Stomach (tissue), 9 donors: ENCODE data around the gene LRRC46. TPM values are rescaled to one million over a fixed set of nuclear protein-coding genes. Genes with fewer than 3 reads are reported as not detected.

ENCODE experiments used
- DNase-seq, 2 donors: peaks; one replicate each; pipeline versions ENCODE4 v3.0.0 to v3.0.0-alpha.2; 2013 to 2019
- H3K27ac ChIP-seq, 5 donors: fragments of 200-600 bp in 4 of 5; sonication (generic) in 4 of 5; one replicate each; pipeline ENCODE4 v1.5.1; 2013 to 2019; ENCODE audit warnings: mild to moderate bottlenecking in 1 of 5, moderate library complexity in 1 of 5
- H3K27me3 ChIP-seq, 3 donors: fragments of 200-600 bp; sonication (generic); one replicate each; pipeline ENCODE4 v1.5.1; 2017 to 2019; ENCODE audit warnings: mixed run types in 1 of 3
- H3K36me3 ChIP-seq, 4 donors: fragments of 200-600 bp; sonication (generic); 1 replicate in 3 of 4; 2 replicates in 1 of 4; pipeline ENCODE4 v1.5.1; 2016 to 2019
- H3K4me1 ChIP-seq, 4 donors: fragments of 200-600 bp; sonication (generic); one replicate each; pipeline ENCODE4 v1.5.1; 2016 to 2019
- H3K4me3 ChIP-seq, 4 donors: fragments of 200-600 bp; sonication (generic) in 3 of 4; one replicate each; pipeline ENCODE4 v1.5.1; 2016 to 2019; ENCODE audit warnings: mild to moderate bottlenecking in 1 of 4
- H3K9me3 ChIP-seq, 4 donors: fragments of 200-600 bp; sonication (generic); one replicate each; pipeline ENCODE4 v1.5.1; 2016 to 2019
- EP300 ChIP-seq: sonication (generic); formaldehyde crosslinking; IDR thresholded peaks from one replicate; pipeline ENCODE4 v1.6.1; 2017; ENCODE audit warnings: antibody characterized with exemption
- POLR2A ChIP-seq, 4 donors: fragments of 450-650 bp; IDR thresholded peaks; one replicate each; pipeline ENCODE4 v1.6.1; 2016; ENCODE audit warnings: antibody characterized with exemption in 4 of 4, control low read depth in 2 of 4, mild to moderate bottlenecking in 1 of 4, moderate library complexity in 1 of 4
- POLR2AphosphoS5 ChIP-seq, 3 donors: sonication (generic); formaldehyde crosslinking; IDR thresholded peaks; one replicate each; pipeline ENCODE4 v1.6.1; 2016; ENCODE audit warnings: antibody characterized with exemption in 3 of 3
- WGBS, 5 donors: extraction: QIAGEN DNeasy Blood & Tissue Kit in 3 of 5; methylation state at CpG; one replicate each; pipeline versions ENCODE4 v1.1.5 to v1.1.7; 2013 to 2018; 5-methylcytosine and 5-hydroxymethylcytosine counted together
- intact Hi-C: fragments of 100-400 bp; cut with DNase I; formaldehyde crosslinking; loops from one replicate; pipeline ENCODE4 v1.15.1; 2023; ENCODE audit warnings: low total_unique reads
- polyA plus RNA-seq, 3 donors: library from polyadenylated mRNA; stranded (reverse); fragments of 200-250 nt; gene quantifications; one replicate each; pipeline ENCODE4 v1.2.3, GENCODE V29; 2013
- total RNA-seq, 5 donors: library from RNA; depleted of rRNA; stranded (reverse); fragments of >200 nt; gene quantifications; one replicate each; pipeline versions ENCODE4 v1.1.0 to v1.2.3, GENCODE V29; 2014 to 2016
- TF ChIP-seq, protein P1 (sequence below), 7 experiments: fragments of 450-650 bp in 4 of 7; fragments of 200-600 bp in 3 of 7; sonication (generic) in 3 of 7; IDR thresholded peaks; one replicate each; pipeline ENCODE4 v1.5.1; 2016 to 2019; ENCODE audit warnings: antibody characterized with exemption in 7 of 7, control low read depth in 2 of 7, mild to moderate bottlenecking in 1 of 7
- donor health status: healthy with polysubstance abuse.
- donor health status: Bipolar disorder and iron deficiency.
- donor health status: healthy.

Gene LRRC46
- total and polyA plus RNA-seq, 8 donors = 0.31 to 0.75 (median 0.48) TPM; not detected in 5

DNA sequence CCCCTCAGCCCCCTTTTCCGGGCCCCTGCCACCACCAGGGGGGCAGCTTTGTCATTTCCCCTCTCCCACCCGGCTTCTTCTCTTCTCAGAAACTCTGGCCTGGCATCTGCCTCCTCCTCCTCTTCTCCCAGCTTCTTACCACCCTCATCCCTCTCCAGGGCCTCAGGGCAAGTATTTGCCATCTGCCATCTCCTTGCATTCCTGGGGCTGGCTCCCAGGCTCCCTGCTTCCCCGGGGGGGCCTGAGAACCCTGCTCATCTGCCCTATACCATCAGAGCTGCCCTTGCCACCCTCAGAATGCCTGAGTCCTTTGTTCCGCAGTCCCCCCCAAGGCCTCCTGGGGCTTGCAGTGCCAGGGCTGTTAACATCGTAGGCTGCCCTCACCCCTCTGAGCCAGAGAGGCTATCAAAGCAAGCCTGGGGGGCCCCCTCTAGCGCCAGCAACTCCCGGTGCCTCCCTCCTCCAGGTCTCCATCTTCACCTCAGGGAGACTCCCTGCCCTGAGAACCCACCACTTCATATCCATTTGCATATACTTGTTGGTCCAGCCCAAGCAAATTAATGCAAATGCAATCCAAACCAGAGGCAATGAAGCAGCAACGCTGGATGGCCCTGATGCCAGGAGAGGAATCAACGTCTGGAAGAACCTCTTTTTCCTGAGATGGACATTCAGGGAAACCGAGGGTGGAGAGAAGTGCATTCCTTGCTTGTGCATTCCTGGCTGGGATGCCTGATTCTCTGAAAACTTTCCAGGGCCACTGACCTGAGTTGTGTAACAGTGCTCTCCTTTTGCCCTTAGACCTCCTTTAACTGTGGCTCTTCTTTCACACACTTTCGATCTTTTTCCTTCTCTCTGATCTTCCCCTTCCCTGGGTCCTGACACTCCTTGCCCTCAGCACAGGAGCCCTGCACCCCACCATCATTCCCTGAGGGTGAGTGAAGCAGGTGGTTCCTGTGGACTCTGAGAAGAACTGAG lies 43.8 kb downstream of the LRRC46 start:
- Histone ChIP-seq H3K9me3 (no peaks in the 10 kb centered on the region), H3K27ac (no peak overlapping the region), H3K4me3 (no peak overlapping the region), H3K4me1 (peaks cover 0 to 9% (median 4%) of the 10 kb centered on the region in 4 donors), H3K27me3 (peaks cover 13 to 92% (median 48%) of the 10 kb centered on the region in 3 donors), H3K36me3 (no peaks in the 10 kb centered on the region)
- intact Hi-C loops = no loop called here
- TF ChIP-seq POLR2A (IDR thresholded peaks at IDR 0.05) (no peak), POLR2AphosphoS5 (IDR thresholded peaks at IDR 0.05) (no peak), EP300 (no peak)
- TF ChIP-seq, protein P1, sequence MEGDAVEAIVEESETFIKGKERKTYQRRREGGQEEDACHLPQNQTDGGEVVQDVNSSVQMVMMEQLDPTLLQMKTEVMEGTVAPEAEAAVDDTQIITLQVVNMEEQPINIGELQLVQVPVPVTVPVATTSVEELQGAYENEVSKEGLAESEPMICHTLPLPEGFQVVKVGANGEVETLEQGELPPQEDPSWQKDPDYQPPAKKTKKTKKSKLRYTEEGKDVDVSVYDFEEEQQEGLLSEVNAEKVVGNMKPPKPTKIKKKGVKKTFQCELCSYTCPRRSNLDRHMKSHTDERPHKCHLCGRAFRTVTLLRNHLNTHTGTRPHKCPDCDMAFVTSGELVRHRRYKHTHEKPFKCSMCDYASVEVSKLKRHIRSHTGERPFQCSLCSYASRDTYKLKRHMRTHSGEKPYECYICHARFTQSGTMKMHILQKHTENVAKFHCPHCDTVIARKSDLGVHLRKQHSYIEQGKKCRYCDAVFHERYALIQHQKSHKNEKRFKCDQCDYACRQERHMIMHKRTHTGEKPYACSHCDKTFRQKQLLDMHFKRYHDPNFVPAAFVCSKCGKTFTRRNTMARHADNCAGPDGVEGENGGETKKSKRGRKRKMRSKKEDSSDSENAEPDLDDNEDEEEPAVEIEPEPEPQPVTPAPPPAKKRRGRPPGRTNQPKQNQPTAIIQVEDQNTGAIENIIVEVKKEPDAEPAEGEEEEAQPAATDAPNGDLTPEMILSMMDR (IDR thresholded peaks at IDR 0.05) = no peak
- WGBS, 5 donors = 48 to 64% (median 59%) methylated on average over 11 of the region's 11 CpGs
- no peak for DNase-seq

DNA sequence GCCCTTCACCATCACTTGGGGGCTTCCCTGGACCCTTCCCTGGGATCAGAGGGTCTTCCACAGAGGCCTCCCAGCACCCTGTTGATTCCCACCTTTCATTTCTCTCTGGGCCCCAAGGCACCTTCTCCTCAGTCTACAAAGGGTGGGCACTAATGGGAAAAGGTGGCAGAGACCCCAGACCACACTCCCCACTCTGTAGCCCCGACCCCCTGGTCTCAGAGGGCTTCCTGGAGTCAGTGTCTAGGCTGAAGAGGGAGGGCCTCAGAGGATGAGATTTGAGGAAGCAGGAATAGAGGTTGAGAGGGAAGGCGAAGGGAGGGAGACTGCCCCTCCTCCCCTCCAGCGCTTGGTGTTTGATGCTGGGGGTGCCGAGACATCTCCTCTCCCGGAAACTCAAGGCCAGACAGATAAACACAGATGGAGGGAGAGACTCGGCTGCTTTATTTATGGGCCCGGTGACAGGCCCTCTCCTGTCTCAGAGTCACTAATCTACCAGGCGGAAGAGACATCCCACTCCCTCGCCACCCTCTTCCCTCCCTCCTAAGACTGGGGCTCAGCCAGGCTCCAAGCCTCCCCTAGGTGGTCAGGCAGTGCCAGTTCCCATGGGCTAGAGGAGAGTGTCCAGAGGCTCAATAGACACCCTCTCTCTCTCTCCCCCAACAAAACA lies 46.0 kb downstream of the LRRC46 start:
- Histone ChIP-seq H3K27me3 (peaks cover 8 to 71% (median 29%) of the 10 kb centered on the region in 3 donors), H3K36me3 (no peaks in the 10 kb centered on the region), H3K4me3 (no peak overlapping the region), H3K4me1 (peaks cover 0 to 12% (median 5%) of the 10 kb centered on the region in 4 donors), H3K27ac (no peak overlapping the region), H3K9me3 (no peaks in the 10 kb centered on the region)
- WGBS, 5 donors = 47 to 67% (median 61%) methylated on average over 9 of the region's 9 CpGs
- TF ChIP-seq, protein P1 (IDR thresholded peaks at IDR 0.05) = no peak
- TF ChIP-seq POLR2A (IDR thresholded peaks at IDR 0.05) (no peak), EP300 (no peak), POLR2AphosphoS5 (IDR thresholded peaks at IDR 0.05) (no peak)
- intact Hi-C loops = no loop called here
- DNase-seq = no peak

DNA sequence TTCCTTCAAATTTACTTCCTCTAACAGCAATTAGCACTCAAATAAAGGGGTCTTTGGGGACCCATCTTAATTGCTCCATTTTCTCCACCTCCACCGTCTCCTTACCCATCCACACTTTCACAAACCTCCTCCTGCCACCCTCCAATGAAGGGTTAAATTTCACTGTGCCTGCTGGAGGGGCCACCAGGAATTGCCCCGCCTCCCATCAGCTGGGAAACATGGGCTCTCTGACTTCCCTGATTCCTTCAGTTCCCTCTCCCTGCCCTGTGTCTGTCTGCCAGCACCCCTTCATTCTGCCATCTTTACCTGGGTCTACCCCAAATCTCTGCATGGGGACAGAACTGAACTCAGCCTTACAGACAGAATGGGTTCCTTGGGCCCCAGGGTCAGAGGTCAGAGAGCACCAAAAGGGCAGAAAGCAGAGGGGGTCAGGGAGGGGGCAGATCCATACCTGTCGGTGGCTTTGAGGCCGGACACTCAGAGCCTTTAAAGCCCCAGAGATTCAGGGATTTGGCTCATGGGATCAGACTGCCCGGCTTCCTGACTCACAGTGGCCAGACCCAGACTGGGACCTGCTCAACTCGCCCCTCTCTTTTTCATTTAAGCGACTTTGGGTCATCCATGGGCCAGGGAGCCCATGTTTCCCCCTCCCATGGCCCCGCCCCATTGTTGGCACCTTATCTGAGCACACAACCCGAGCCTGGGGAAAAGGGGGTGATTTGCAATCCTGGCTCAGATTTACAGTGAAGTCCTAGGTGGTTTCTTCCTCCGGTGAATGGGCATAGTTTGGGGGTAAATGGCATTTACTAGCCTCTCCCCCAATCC lies 46.9 kb downstream of the LRRC46 start:
- WGBS, 5 donors = 42 to 47% (median 43%) methylated on average over 10 of the region's 10 CpGs
- Histone ChIP-seq H3K9me3 (no peaks in the 10 kb centered on the region), H3K4me3 (no peak overlapping the region), H3K27ac (no peak overlapping the region), H3K4me1 (peaks cover 0 to 17% (median 5%) of the 10 kb centered on the region in 4 donors), H3K27me3 (peaks cover 6 to 71% (median 20%) of the 10 kb centered on the region in 3 donors), H3K36me3 (no peaks in the 10 kb centered on the region)
- intact Hi-C loops = no loop called here
- no peak for TF ChIP-seq POLR2AphosphoS5 (IDR thresholded peaks at IDR 0.05)
- TF ChIP-seq, protein P1 (IDR thresholded peaks at IDR 0.05) = no peak
- TF ChIP-seq POLR2A (IDR thresholded peaks at IDR 0.05) = no peak
- no peak for TF ChIP-seq EP300
- DNase-seq = no peak
